GM19463 (cell line): ENCODE measurements around the gene NDRG2.

Source experiments
- ATAC-seq: cut with Tn5 transposase; IDR thresholded peaks from one replicate; pipeline ENCODE4 v1.9.1; 2021; ENCODE audit warnings: mild to moderate bottlenecking, moderate library complexity; ENCODE audit not compliant: unreplicated experiment

The NDRG2 gene

DNA sequence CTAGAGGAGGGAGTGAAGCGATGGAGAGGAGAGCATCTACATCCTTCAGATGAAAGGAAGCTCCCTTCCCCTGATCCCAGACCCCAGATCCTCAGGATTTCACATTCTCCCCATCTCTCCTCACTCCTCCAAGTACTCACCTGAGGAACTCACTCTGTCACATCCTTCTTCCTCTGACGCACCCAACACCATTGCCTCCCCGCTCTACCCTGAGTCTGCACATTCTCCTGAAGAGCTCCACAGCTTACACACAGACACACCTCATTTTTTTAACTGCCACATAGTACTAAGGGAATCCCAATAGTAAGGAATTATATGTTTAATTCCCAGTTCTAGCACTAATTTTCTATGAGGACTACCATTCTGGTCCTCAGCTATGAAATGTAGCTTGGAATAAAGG is 51.4 kb downstream of the NDRG2 start:
- no peak for ATAC-seq

DNA sequence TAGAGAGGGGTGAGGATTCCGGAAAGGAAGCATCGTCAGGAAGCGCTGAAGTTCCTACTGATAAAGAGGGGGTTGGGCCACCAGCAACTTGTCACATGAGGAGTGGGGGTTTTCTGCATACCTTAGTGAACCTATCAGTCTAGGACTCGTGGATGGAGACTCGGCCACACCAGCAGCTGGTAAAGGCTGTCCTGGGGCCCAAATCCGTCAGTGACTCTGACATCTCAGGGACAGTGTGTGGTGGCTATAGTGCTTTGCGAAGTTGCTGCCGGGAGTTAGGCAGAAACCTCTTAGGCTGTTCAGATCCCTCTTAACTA is 53.2 kb downstream of the NDRG2 start:
- peak; percentile 17 for ATAC-seq

DNA sequence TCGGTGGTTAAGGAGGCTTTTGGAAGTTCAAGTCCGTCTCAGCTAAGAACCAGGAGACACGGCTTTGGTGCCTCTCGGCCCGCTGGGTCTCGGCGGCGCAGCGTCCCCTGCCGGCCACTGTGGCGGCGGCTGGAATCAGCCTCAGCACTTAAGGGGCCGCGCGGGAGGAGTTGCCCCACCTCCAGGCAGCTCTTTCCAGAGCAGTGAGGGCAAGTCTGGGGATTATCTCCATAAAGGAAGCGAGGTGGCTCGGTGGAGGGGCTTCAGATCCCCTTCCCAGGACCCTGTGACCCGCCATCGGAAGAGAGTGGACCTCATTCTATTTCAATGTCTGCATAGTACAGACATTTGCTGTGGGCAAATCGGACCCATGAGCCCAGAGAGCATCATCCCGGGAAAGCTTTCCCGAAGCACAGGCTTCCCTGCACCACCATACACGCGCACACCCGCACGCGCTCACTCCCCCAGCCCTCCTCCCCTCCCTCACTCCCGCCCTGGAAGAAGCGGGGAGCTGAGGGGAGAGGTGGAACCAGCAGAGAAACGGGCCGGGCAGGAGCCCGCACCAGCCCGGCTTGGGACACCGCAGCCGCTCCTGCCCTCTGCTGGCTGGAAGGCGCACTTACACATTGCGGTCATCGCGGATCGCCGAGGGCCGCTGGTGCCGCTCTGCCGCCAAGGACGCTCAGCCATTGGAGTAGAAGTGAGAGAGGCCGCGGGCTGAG is 53.7 kb downstream of the NDRG2 start:
- peak; percentile 92 for ATAC-seq

DNA sequence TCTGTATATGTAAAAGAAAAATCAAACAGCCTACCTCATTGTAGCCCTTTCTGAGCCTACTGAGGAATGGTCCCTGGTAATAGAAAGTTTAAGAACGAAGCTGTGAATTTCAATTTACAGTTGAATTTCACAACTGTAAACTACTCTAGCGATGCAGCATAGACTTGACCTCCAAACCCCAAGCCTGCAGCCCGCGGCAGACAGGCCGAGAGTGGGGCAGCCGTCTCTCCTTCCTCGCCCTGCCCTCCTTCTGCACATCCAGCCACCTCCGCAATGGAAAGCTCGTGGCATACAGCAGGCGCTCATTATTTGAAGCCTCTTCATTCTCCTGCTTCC is 54.2 kb downstream of the NDRG2 start:
- peak; percentile 16 for ATAC-seq

DNA sequence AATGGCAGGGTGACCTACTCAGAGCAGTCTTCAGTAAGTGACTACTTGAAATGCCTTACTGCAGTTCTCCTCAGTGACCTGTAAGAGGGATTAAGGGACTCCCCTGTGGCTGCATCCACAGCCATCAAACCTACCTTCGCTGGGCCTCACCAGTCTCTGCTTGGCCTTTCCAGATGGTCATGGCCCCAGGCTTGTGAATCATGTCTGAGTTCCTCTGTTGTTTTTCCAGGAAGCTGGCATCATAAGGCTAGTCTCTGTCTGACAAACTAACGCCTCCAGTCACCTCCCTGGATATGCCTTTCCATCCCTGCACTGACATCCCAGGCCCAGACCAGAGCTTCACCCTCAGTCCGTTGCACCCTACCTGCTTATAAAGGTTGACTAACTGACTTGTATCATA is 55.5 kb downstream of the NDRG2 start:
- no peak for ATAC-seq
